Heart right ventricle (tissue), 16 donors: ENCODE data around the gene HIVEP2. TPM values are rescaled to one million over a fixed set of nuclear protein-coding genes. Genes with fewer than 3 reads are reported as not detected.

ENCODE experiments used
- ATAC-seq, 8 donors: fragments of 200-7000 bp; cut with Tn5 transposase; one replicate each; pipeline ENCODE4 v1.9.1; 2020; ENCODE audit warnings: mild to moderate bottlenecking in 8 of 8, moderate library complexity in 8 of 8, moderate number of reproducible peaks in 1 of 8
- DNase-seq, 2 donors: peaks; one replicate each; pipeline ENCODE4 v3.0.0-alpha.2; 2020
- H3K27ac ChIP-seq, 10 donors: fragments of 200-600 bp; sonication (generic) in 2 of 10; one replicate each; pipeline versions ENCODE4 v1.5.0 to v1.8.0; 2020 to 2022; ENCODE audit warnings: mild to moderate bottlenecking in 3 of 10
- H3K27me3 ChIP-seq, 7 donors: fragments of 200-600 bp; one replicate each; pipeline ENCODE4 v1.8.0; 2021 to 2022; ENCODE audit warnings: mild to moderate bottlenecking in 2 of 7
- H3K36me3 ChIP-seq, 9 donors: fragments of 200-600 bp; sonication (generic) in 1 of 9; one replicate each; pipeline versions ENCODE4 v1.5.0 to v1.8.0; 2020 to 2022; ENCODE audit warnings: mild to moderate bottlenecking in 2 of 9
- H3K4me1 ChIP-seq, 9 donors: fragments of 200-600 bp; sonication (generic) in 1 of 9; one replicate each; pipeline versions ENCODE4 v1.5.0 to v1.8.0; 2020 to 2022; ENCODE audit warnings: mild to moderate bottlenecking in 4 of 9
- H3K4me3 ChIP-seq, 10 donors: fragments of 200-600 bp; sonication (generic) in 2 of 10; one replicate each; pipeline versions ENCODE4 v1.5.0 to v1.8.0; 2020 to 2022; ENCODE audit warnings: mild to moderate bottlenecking in 7 of 10, moderate library complexity in 2 of 10
- H3K9me3 ChIP-seq, 11 donors: fragments of 200-600 bp in 10 of 11; sonication (generic) in 2 of 11; one replicate each; pipeline versions ENCODE4 v1.5.0 to v1.8.0; 2013 to 2022; ENCODE audit warnings: mild to moderate bottlenecking in 2 of 11, control low read depth in 1 of 11, moderate library complexity in 1 of 11
- WGBS, 2 donors: extraction: QIAGEN DNeasy Blood & Tissue Kit; methylation state at CpG; one replicate each; pipeline ENCODE4 v1.1.7; 2013; ENCODE audit warnings: inconsistent platforms in 1 of 2; 5-methylcytosine and 5-hydroxymethylcytosine counted together
- intact Hi-C, 10 donors: fragments of 100-400 bp; cut with DNase I; formaldehyde crosslinking; loops; one replicate each; pipeline versions ENCODE4 v1.11.1 to v1.14.2; 2022
- polyA plus RNA-seq, 2 donors: library from polyadenylated mRNA; stranded (reverse); fragments of 200-250 nt; gene quantifications; one replicate each; pipeline ENCODE4 v1.2.3, GENCODE V29; 2013
- total RNA-seq, 10 donors: library from RNA; stranded (reverse); fragmentation: NEBNext Ultra II Directional in 3 of 10; extraction: Animal tissue kit (Norgen Biotek cat#: 25700) in 3 of 10; gene quantifications; one replicate each; pipeline versions ENCODE4 v1.2.1 to v1.2.4, GENCODE V29; 2021 to 2023
- TF ChIP-seq, protein P1 (sequence below), 9 donors: fragments of 200-600 bp; sonication (generic) in 2 of 9; IDR thresholded peaks; one replicate each; pipeline versions ENCODE4 v1.5.0 to v1.8.0; 2021 to 2022; ENCODE audit warnings: antibody characterized with exemption in 9 of 9, mild to moderate bottlenecking in 5 of 9, moderate library complexity in 1 of 9
- donor health status: Arrhythmogenic right ventricular cardiomyopathy.
- donor health status: ischemic (EF 13 %, LVEDD 7.1; RV severe dilation, severe dysfunction).
- donor health status: healthy with polysubstance abuse.
- donor health status: DM: no; HTN: yes; CAD: no.
- donor health status: DM: no; HTN: no; CAD: no.
- donor health status: ischemic (EF 25% LVEDD 6.9; RV normal size, moderate dysfunction).
- donor health status: ischemic (EF 25% LVEDD 5.7; RV mildly dilated, moderate dysfunction).
- donor health status: healthy.
- donor health status: DM: yes; HTN: yes; CAD: no.
- donor health status: Ischemic cardiomyopathy.
- donor health status: ischemic (EF 35%, LVEDD 5.7; RV mildly dilated, moderate dysfunction).
- donor health status: nonischemic (EF 11% LVEDD 7.7; RV severe dilation, severe dysfunction).
- donor health status: DM: yes; HTN: yes; CAD: no.
- donor health status: PGD.
- donor health status: ischemic (EF 29% LVEDD 5.4; RV normal size, mild dysfunction).
- donor health status: nonischemic (EF 23%, LVEDD 6.1; RV moderate dilation, normal function).

HIVEP2 gene
- total and polyA plus RNA-seq, 12 donors: 2.1 to 31.6 (median 21.2) TPM

DNA sequence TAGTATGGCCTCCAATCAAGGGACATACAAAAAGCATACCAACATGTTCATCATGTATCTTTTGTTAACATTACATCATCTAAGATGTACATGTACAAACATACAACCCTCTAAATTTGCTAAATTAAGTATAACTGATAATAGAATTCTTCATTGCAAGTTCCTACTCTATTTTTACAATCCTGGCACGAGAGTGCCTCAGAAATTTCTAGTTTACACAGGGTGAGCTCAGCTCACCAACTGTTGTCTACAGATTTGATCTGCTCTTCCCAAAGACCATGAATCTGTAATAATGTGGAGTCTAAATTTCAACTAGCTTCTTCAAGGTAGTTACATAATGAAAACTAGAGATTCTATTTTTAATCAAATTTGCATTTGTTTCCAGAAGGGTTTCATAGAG lies 179.7 kb downstream of the HIVEP2 start:
- intact Hi-C loops: loop anchor here in 1 of 10 donors (10.0 kb wide), 1 partner anchor 119 kb away; no protein-coding TSS in a partner anchor
- no peak for DNase-seq
- ATAC-seq: peak in 1 of 8 donors; percentile 27
- Histone ChIP-seq H3K9me3 (no peaks in the 10 kb centered on the region), H3K27me3 (no peaks in the 10 kb centered on the region), H3K27ac (no peak overlapping the region), H3K4me3 (no peak overlapping the region), H3K4me1 (peaks cover 0 to 14% (median 6%) of the 10 kb centered on the region in 9 donors), H3K36me3 (peaks cover 0 to 92% (median 14%) of the 10 kb centered on the region in 9 donors)
- WGBS, 2 donors: 56 to 60% methylated on average over 1 of the region's 1 CpG
- TF ChIP-seq, protein P1, sequence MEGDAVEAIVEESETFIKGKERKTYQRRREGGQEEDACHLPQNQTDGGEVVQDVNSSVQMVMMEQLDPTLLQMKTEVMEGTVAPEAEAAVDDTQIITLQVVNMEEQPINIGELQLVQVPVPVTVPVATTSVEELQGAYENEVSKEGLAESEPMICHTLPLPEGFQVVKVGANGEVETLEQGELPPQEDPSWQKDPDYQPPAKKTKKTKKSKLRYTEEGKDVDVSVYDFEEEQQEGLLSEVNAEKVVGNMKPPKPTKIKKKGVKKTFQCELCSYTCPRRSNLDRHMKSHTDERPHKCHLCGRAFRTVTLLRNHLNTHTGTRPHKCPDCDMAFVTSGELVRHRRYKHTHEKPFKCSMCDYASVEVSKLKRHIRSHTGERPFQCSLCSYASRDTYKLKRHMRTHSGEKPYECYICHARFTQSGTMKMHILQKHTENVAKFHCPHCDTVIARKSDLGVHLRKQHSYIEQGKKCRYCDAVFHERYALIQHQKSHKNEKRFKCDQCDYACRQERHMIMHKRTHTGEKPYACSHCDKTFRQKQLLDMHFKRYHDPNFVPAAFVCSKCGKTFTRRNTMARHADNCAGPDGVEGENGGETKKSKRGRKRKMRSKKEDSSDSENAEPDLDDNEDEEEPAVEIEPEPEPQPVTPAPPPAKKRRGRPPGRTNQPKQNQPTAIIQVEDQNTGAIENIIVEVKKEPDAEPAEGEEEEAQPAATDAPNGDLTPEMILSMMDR (IDR thresholded peaks at IDR 0.05): no peak

DNA sequence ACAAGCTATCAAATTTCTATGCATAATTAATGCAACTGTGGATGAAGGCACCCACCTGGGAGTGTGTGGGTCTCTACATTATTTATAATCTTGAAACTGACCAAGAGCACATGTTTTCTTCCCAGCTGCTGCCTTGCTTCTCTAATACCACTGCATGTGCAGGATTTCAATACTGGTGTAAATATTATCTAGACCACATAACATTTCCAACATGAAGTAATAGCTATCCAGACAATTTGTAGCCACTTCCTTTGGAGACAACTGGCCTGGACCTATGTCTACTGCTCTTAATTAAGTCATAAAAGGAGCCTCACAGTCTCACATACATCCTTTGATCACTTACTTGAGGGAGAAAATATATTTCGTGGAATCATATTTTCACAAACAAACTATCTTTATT lies 180.7 kb downstream of the HIVEP2 start:
- 91 to 94% methylated on average over 1 of the region's 1 CpG for WGBS, 2 donors
- ATAC-seq (no peak), DNase-seq (no peak)

DNA sequence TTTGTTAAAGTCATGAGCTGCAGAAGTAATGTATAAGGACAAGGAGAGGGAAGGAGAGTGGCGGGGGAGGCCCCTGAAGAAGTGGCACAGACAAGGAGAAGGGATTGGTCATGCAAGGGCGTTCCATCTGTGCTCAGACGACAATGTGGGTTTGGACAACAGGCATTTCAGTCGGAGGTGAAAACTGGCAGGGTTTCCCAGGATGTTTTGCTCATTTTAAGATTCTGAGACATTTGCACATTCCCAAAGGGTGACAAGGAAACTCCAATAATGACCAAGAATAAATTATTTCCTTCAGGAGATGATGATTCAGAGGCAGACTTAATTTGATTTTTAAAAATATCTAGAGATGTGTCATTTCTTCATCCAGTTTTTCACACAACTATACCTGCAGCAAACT lies 181.8 kb downstream of the HIVEP2 start:
- Histone ChIP-seq H3K4me3 (no peak overlapping the region), H3K27ac (no peak overlapping the region), H3K36me3 (peaks cover 0 to 94% (median 26%) of the 10 kb centered on the region in 9 donors), H3K27me3 (no peaks in the 10 kb centered on the region), H3K9me3 (no peaks in the 10 kb centered on the region), H3K4me1 (peaks cover 0 to 18% (median 6%) of the 10 kb centered on the region in 9 donors)
- intact Hi-C loops: loop anchor here in 2 of 10 donors (5.0 to 10.0 kb wide), 2 partner anchors 122 to 124 kb away; no protein-coding TSS in a partner anchor
- ATAC-seq (peak in 1 of 8 donors; percentile 20), DNase-seq (no peak)
- whole genome bisulfite sequencing, 2 donors: 68 to 75% methylated on average over 4 of the region's 4 CpGs
- TF ChIP-seq, protein P1 (IDR thresholded peaks at IDR 0.05): no peak

More for the DNA sequence above, 180.7 kb downstream of the HIVEP2 start:
- Histone ChIP-seq H3K4me3 (no peak overlapping the region), H3K36me3 (peaks cover 0 to 92% (median 22%) of the 10 kb centered on the region in 9 donors), H3K27me3 (no peaks in the 10 kb centered on the region), H3K4me1 (peaks cover 0 to 14% (median 6%) of the 10 kb centered on the region in 9 donors), H3K9me3 (no peaks in the 10 kb centered on the region), H3K27ac (no peak overlapping the region)
- TF ChIP-seq, protein P1 (IDR thresholded peaks at IDR 0.05): no peak
- intact Hi-C loops: loop anchor here in 2 of 10 donors (5.0 to 10.0 kb wide), 2 partner anchors 120 to 123 kb away; no protein-coding TSS in a partner anchor

DNA sequence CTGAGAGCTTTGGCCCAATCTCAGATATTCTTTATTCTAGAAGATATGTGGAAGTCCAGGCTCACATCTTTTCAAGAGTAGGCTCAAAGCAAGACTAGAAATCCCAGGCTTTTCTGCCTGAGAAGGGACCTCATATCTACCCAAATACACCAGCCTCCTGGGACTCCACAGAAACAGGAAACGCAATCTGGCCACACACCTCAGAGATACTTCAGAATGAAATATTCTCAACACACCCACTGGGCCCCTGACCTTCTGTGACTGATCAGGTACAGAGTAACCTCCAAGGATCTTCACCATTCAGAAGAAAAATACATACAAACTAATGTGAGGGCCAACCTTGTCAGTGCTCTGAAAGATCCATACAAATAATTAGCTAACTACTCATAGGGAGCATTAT lies 183.2 kb downstream of the HIVEP2 start:
- no peak for ATAC-seq
- DNase-seq: no peak
- Histone ChIP-seq H3K9me3 (no peaks in the 10 kb centered on the region), H3K36me3 (peaks cover 0 to 91% (median 26%) of the 10 kb centered on the region in 9 donors), H3K27me3 (no peaks in the 10 kb centered on the region), H3K27ac (peak overlapping the region in 1 of 10 donors; percentile 5), H3K4me3 (no peak overlapping the region), H3K4me1 (peaks cover 0 to 25% (median 6%) of the 10 kb centered on the region in 9 donors)
- 69 to 74% methylated on average over 1 of the region's 1 CpG for WGBS, 2 donors
- intact Hi-C loops: loop anchor here in 2 of 10 donors (5.0 to 10.0 kb wide), 2 partner anchors 123 to 126 kb away; no protein-coding TSS in a partner anchor
- TF ChIP-seq, protein P1 (IDR thresholded peaks at IDR 0.05): no peak
